NCI-H345 treated with DMSO at 0.1 percent for 48 hours (cell line): ENCODE results near the gene TEDC1.

Experiments used
- DNase-seq: peaks from one replicate; lab custom pipeline; 2025; ENCODE audit not compliant: unreplicated experiment; lab: John Stamatoyannopoulos, UW

Gene TEDC1

GRCh38 chr14:105517096-105517495 lies 26.1 kb downstream of the TEDC1 start:
- no peak for DNase-seq

- DNase-seq, result no peak
Measured at GRCh38 chr14:105519946-105520698, 29.1 kb downstream of the TEDC1 start.

GRCh38 chr14:105525326-105525725 lies 34.3 kb downstream of the TEDC1 start:
- DNase-seq, result no peak

- no peak for DNase-seq
Measured at GRCh38 chr14:105525861-105526775, 35.1 kb downstream of the TEDC1 start, which contains the start of gene TMEM121. TMEM121 (plus strand) TSS chr14:105526583; CDS start chr14:105528835, 2,252 bp downstream.

- no peak for DNase-seq
Measured at GRCh38 chr14:105526776-105527380, 35.8 kb downstream of the TEDC1 start.

GRCh38 chr14:105527381-105527825 lies 36.4 kb downstream of the TEDC1 start:
- no peak for DNase-seq

GRCh38 chr14:105527826-105528585 lies 37.0 kb downstream of the TEDC1 start:
- DNase-seq, result peak; percentile 55

- no peak for DNase-seq
Measured at GRCh38 chr14:105528586-105529318, 37.7 kb downstream of the TEDC1 start.

- no peak for DNase-seq
Measured at GRCh38 chr14:105529319-105529568, 38.2 kb downstream of the TEDC1 start.

GRCh38 chr14:105529569-105530284 lies 38.7 kb downstream of the TEDC1 start:
- DNase-seq, result no peak

GRCh38 chr14:105530285-105531087 lies 39.4 kb downstream of the TEDC1 start:
- DNase-seq, result no peak

GRCh38 chr14:105531088-105531893 lies 40.2 kb downstream of the TEDC1 start:
- no peak for DNase-seq

- no peak for DNase-seq
Measured at GRCh38 chr14:105531894-105532623, 41.0 kb downstream of the TEDC1 start.

GRCh38 chr14:105532735-105533141 lies 41.7 kb downstream of the TEDC1 start:
- no peak for DNase-seq

- DNase-seq, result no peak
Measured at GRCh38 chr14:105533391-105533790, 42.3 kb downstream of the TEDC1 start.

GRCh38 chr14:105533811-105534498 lies 42.9 kb downstream of the TEDC1 start:
- DNase-seq, result no peak

- DNase-seq, result no peak
Measured at GRCh38 chr14:105534586-105534985, 43.5 kb downstream of the TEDC1 start.
